Measurements from ENCODE around the gene PTPRQ. TPM values are rescaled to one million over a fixed set of nuclear protein-coding genes. Genes with fewer than 3 reads are reported as not detected.
A peak's percentile ranks its signal among the peaks of the same experiment; 100 is the strongest.

The PTPRQ gene
- total RNA-seq, 1 donor from 2014 or later = 0.35 TPM

- H3K36me3 Mint-ChIP-seq (ENCODE audit: unreplicated experiment) = no peaks in the 10 kb centered on the region
- no peaks in the 10 kb centered on the region for H3K27me3 Mint-ChIP-seq (ENCODE audit: unreplicated experiment)
- no peak for DNase-seq (ENCODE audit: extremely low spot score, unreplicated experiment)
- no peak overlapping the region for H3K4me3 Mint-ChIP-seq (ENCODE audit: unreplicated experiment)
- H3K4me1 Mint-ChIP-seq (ENCODE audit: unreplicated experiment) = peaks cover 15% of the 10 kb centered on the region
- H3K27ac Mint-ChIP-seq (ENCODE audit: unreplicated experiment) = no peak overlapping the region
- H3K9me3 Mint-ChIP-seq (ENCODE audit: unreplicated experiment) = no peaks in the 10 kb centered on the region
- TF ChIP-seq CTCF (IDR thresholded peaks at IDR 0.05) = no peak
These were observed 181.0 kb downstream of the PTPRQ start for GRCh38 chr12:80625051-80625450.

GRCh38 chr12:80625901-80626300, 181.9 kb downstream of the PTPRQ start:
- Mint-ChIP-seq H3K9me3 (ENCODE audit: unreplicated experiment) (no peaks in the 10 kb centered on the region), H3K36me3 (ENCODE audit: unreplicated experiment) (no peaks in the 10 kb centered on the region), H3K4me3 (ENCODE audit: unreplicated experiment) (no peak overlapping the region), H3K4me1 (ENCODE audit: unreplicated experiment) (peaks cover 15% of the 10 kb centered on the region), H3K27ac (ENCODE audit: unreplicated experiment) (peak overlapping the region; percentile 11), H3K27me3 (ENCODE audit: unreplicated experiment) (no peaks in the 10 kb centered on the region)
- no peak for DNase-seq (ENCODE audit: extremely low spot score, unreplicated experiment)
- TF ChIP-seq CTCF (IDR thresholded peaks at IDR 0.05) = no peak

GRCh38 chr12:80627782-80628181, 183.7 kb downstream of the PTPRQ start:
- DNase-seq (ENCODE audit: extremely low spot score, unreplicated experiment) = no peak

GRCh38 chr12:80632835-80633234, 188.8 kb downstream of the PTPRQ start:
- H3K4me3 Mint-ChIP-seq (ENCODE audit: unreplicated experiment) = no peak overlapping the region

More at GRCh38 chr12:80627782-80628181, 183.7 kb downstream of the PTPRQ start:
- H3K27me3 Mint-ChIP-seq (ENCODE audit: unreplicated experiment) = no peaks in the 10 kb centered on the region
- no peak overlapping the region for H3K27ac Mint-ChIP-seq (ENCODE audit: unreplicated experiment)
- H3K36me3 Mint-ChIP-seq (ENCODE audit: unreplicated experiment) = no peaks in the 10 kb centered on the region
- H3K4me1 Mint-ChIP-seq (ENCODE audit: unreplicated experiment) = peaks cover 15% of the 10 kb centered on the region
- peaks cover 5% of the 10 kb centered on the region for H3K9me3 Mint-ChIP-seq (ENCODE audit: unreplicated experiment)
- TF ChIP-seq CTCF (IDR thresholded peaks at IDR 0.05) = no peak
- no peak overlapping the region for H3K4me3 Mint-ChIP-seq (ENCODE audit: unreplicated experiment)

GRCh38 chr12:80634903-80635302, 190.9 kb downstream of the PTPRQ start:
- Mint-ChIP-seq H3K9me3 (ENCODE audit: unreplicated experiment) (peaks cover 5% of the 10 kb centered on the region), H3K36me3 (ENCODE audit: unreplicated experiment) (no peaks in the 10 kb centered on the region), H3K27ac (ENCODE audit: unreplicated experiment) (no peak overlapping the region)

More at GRCh38 chr12:80632835-80633234, 188.8 kb downstream of the PTPRQ start:
- Mint-ChIP-seq H3K27ac (ENCODE audit: unreplicated experiment) (no peak overlapping the region), H3K36me3 (ENCODE audit: unreplicated experiment) (no peaks in the 10 kb centered on the region), H3K4me1 (ENCODE audit: unreplicated experiment) (peaks cover 8% of the 10 kb centered on the region), H3K9me3 (ENCODE audit: unreplicated experiment) (peaks cover 5% of the 10 kb centered on the region), H3K27me3 (ENCODE audit: unreplicated experiment) (no peaks in the 10 kb centered on the region)
- DNase-seq (ENCODE audit: extremely low spot score, unreplicated experiment) = no peak
- peak; percentile 24 for TF ChIP-seq CTCF (IDR thresholded peaks at IDR 0.05)

More at GRCh38 chr12:80634903-80635302, 190.9 kb downstream of the PTPRQ start:
- no peak for TF ChIP-seq CTCF (IDR thresholded peaks at IDR 0.05)
- H3K4me1 Mint-ChIP-seq (ENCODE audit: unreplicated experiment) = peaks cover 3% of the 10 kb centered on the region
- no peak overlapping the region for H3K4me3 Mint-ChIP-seq (ENCODE audit: unreplicated experiment)
- no peaks in the 10 kb centered on the region for H3K27me3 Mint-ChIP-seq (ENCODE audit: unreplicated experiment)
- no peak for DNase-seq (ENCODE audit: extremely low spot score, unreplicated experiment)
